Aorta (tissue), 5 donors: ENCODE results near the gene ARL17B. TPM values are rescaled to one million over a fixed set of nuclear protein-coding genes. Genes with fewer than 3 reads are reported as not detected.
"Not testable (repeated sequence)": the region's sequence is repeated elsewhere in the genome, so short reads cannot be mapped to it uniquely, and the experiment has no call there.

Source experiments
- ATAC-seq: fragments of 200-7000 bp; cut with Tn5 transposase; one replicate; pipeline ENCODE4 v1.9.1; 2022; ENCODE audit warnings: moderate library complexity; ENCODE audit not compliant: low FRiP score
- DNase-seq, 2 donors: peaks; one replicate each; pipeline ENCODE4 v3.0.0-alpha.2; 2020
- H3K27ac ChIP-seq, 2 donors: one replicate each; pipeline ENCODE4 v1.5.1; 2013; ENCODE audit warnings: low read length in 2 of 2, mild to moderate bottlenecking in 2 of 2, moderate library complexity in 2 of 2, control low read depth in 1 of 2, inconsistent platforms in 1 of 2, low read depth in 1 of 2
- H3K27me3 ChIP-seq, 2 donors: one replicate each; pipeline ENCODE4 v1.6.1; 2013; ENCODE audit warnings: control low read depth in 1 of 2, low read length in 1 of 2, mild to moderate bottlenecking in 1 of 2, moderate library complexity in 1 of 2; ENCODE audit not compliant: insufficient read depth in 2 of 2, control insufficient read depth in 1 of 2
- H3K36me3 ChIP-seq, 2 donors: one replicate each; pipeline ENCODE4 v1.6.1; 2013; ENCODE audit warnings: control low read depth in 1 of 2, low read length in 1 of 2, mild to moderate bottlenecking in 1 of 2; ENCODE audit not compliant: insufficient read depth in 2 of 2, control insufficient read depth in 1 of 2
- H3K4me1 ChIP-seq, 2 donors: one replicate each; pipeline ENCODE4 v1.6.1; 2013; ENCODE audit warnings: low read length in 2 of 2, control low read depth in 1 of 2, mild to moderate bottlenecking in 1 of 2, moderate library complexity in 1 of 2; ENCODE audit not compliant: insufficient read depth in 2 of 2, control insufficient read depth in 1 of 2
- H3K4me3 ChIP-seq, 2 donors: one replicate each; pipeline ENCODE4 v1.5.1; 2013; ENCODE audit warnings: low read length in 2 of 2, control low read depth in 1 of 2, mild to moderate bottlenecking in 1 of 2
- H3K9me3 ChIP-seq: one replicate; pipeline ENCODE4 v1.6.1; 2013; ENCODE audit warnings: mild to moderate bottlenecking, low read length; ENCODE audit not compliant: control insufficient read depth
- WGBS, 2 donors: extraction: QIAGEN DNeasy Blood & Tissue Kit; methylation state at CpG; one replicate each; pipeline ENCODE4 v1.1.7; 2013; 5-methylcytosine and 5-hydroxymethylcytosine counted together
- intact Hi-C, 2 donors: fragments of 100-400 bp; cut with DNase I; formaldehyde crosslinking; loops; one replicate each; pipeline versions ENCODE4 v1.14.2 to v1.15.0; 2022
- polyA plus RNA-seq, 2 donors: library from polyadenylated mRNA; stranded (reverse); fragments of 200-250 nt; gene quantifications; one replicate each; pipeline ENCODE4 v1.2.3, GENCODE V29; 2013
- total RNA-seq, 2 donors: library from RNA; stranded (reverse); fragmentation: NEBNext Ultra II Directional; extraction: Animal tissue kit (Norgen Biotek cat#: 25700); gene quantifications; one replicate each; pipeline ENCODE4 v1.2.1, GENCODE V29; 2021
- donor health status: healthy with polysubstance abuse.
- donor health status: Bipolar disorder and iron deficiency.
- donor health status: DM: no; HTN: no; CAD: no.
- donor health status: DM: no; HTN: no; CAD: no.
- donor health status: DM: yes; HTN: yes; CAD: no.

Gene ARL17B
- total and polyA plus RNA-seq, 4 donors, result 6.0 to 19.9 (median 12.9) TPM

GRCh38 chr17:46383118-46383517 is 21.6 kb upstream of the ARL17B start:
- ATAC-seq, intact Hi-C loops: not testable (repeated sequence)
- WGBS, 2 donors, result 98 to 99% methylated on average over 3 of the region's 4 CpGs

GRCh38 chr17:46373418-46373817 is 11.9 kb upstream of the ARL17B start:
- intact Hi-C loops, H3K4me3 ChIP-seq, DNase-seq, H3K36me3 ChIP-seq, H3K27me3 ChIP-seq, H3K9me3 ChIP-seq, ATAC-seq, H3K4me1 ChIP-seq, H3K27ac ChIP-seq: not testable (repeated sequence)
- no CpG with 5 or more reads among the region's 7 CpGs for WGBS, 2 donors

More at GRCh38 chr17:46383118-46383517, 21.6 kb upstream of the ARL17B start:
- not testable (repeated sequence) for H3K4me3 ChIP-seq, H3K9me3 ChIP-seq, H3K27me3 ChIP-seq, H3K36me3 ChIP-seq, H3K4me1 ChIP-seq, DNase-seq, H3K27ac ChIP-seq

- H3K27ac ChIP-seq, H3K36me3 ChIP-seq, H3K27me3 ChIP-seq, H3K4me3 ChIP-seq, H3K4me1 ChIP-seq, H3K9me3 ChIP-seq, intact Hi-C loops, DNase-seq: not testable (repeated sequence)
- WGBS, 2 donors, result no CpG with 5 or more reads among the region's 95 CpGs
- ATAC-seq, result peak; percentile 93
These were observed 11.0 kb upstream of the ARL17B start for GRCh38 chr17:46372236-46373229.

- H3K9me3 ChIP-seq, H3K4me3 ChIP-seq, H3K36me3 ChIP-seq, H3K4me1 ChIP-seq, DNase-seq, intact Hi-C loops, ATAC-seq, H3K27ac ChIP-seq, H3K27me3 ChIP-seq: not testable (repeated sequence)
- WGBS, 2 donors, result no CpG with 5 or more reads among the region's 3 CpGs
These were observed 6.0 kb upstream of the ARL17B start for GRCh38 chr17:46367520-46367919.

- H3K27me3 ChIP-seq, H3K36me3 ChIP-seq, H3K4me3 ChIP-seq, H3K27ac ChIP-seq, H3K4me1 ChIP-seq, H3K9me3 ChIP-seq, intact Hi-C loops, DNase-seq: not testable (repeated sequence)
- peak; percentile 72 for ATAC-seq
- WGBS, 2 donors, result no CpG with 5 or more reads among the region's 42 CpGs
These were observed 326 bp downstream of the ARL17B start for GRCh38 chr17:46361145-46361735.

- ATAC-seq, H3K4me3 ChIP-seq, H3K27ac ChIP-seq, H3K36me3 ChIP-seq, intact Hi-C loops, H3K27me3 ChIP-seq, H3K9me3 ChIP-seq, DNase-seq, H3K4me1 ChIP-seq: not testable (repeated sequence)
- WGBS, 2 donors, result no CpG with 5 or more reads among the region's 4 CpGs
These were observed 7.7 kb downstream of the ARL17B start for GRCh38 chr17:46353856-46354255.

- intact Hi-C loops, H3K9me3 ChIP-seq, DNase-seq, H3K27me3 ChIP-seq, H3K27ac ChIP-seq, H3K36me3 ChIP-seq, H3K4me3 ChIP-seq, H3K4me1 ChIP-seq, ATAC-seq: not testable (repeated sequence)
- WGBS, 2 donors, result no CpG with 5 or more reads among the region's 1 CpG
These were observed 12.5 kb downstream of the ARL17B start for GRCh38 chr17:46349060-46349459.

- H3K9me3 ChIP-seq, H3K4me3 ChIP-seq, H3K27ac ChIP-seq, H3K27me3 ChIP-seq, intact Hi-C loops, H3K36me3 ChIP-seq, H3K4me1 ChIP-seq, ATAC-seq, DNase-seq: not testable (repeated sequence)
- WGBS, 2 donors, result no CpG with 5 or more reads among the region's 2 CpGs
These were observed 13.2 kb downstream of the ARL17B start for GRCh38 chr17:46348345-46348744.

- H3K9me3 ChIP-seq, intact Hi-C loops, H3K36me3 ChIP-seq, H3K4me1 ChIP-seq, DNase-seq, H3K27me3 ChIP-seq, ATAC-seq, H3K4me3 ChIP-seq, H3K27ac ChIP-seq: not testable (repeated sequence)
- no CpG with 5 or more reads among the region's 3 CpGs for WGBS, 2 donors
These were observed 19.4 kb downstream of the ARL17B start for GRCh38 chr17:46342131-46342530.
